Right lobe of liver (tissue), 4 donors: ENCODE results near the gene TRPC4AP.

Experiments
- POLR2A ChIP-seq: fragments of 450-650 bp; IDR thresholded peaks from one replicate; pipeline ENCODE4 v1.6.1; 2017; ENCODE audit warnings: antibody characterized with exemption, mild to moderate bottlenecking
- TF ChIP-seq, protein P1 (sequence below), 4 donors: fragments of 200-600 bp in 3 of 4; fragments of 450-650 bp in 1 of 4; IDR thresholded peaks; one replicate each; pipeline versions ENCODE4 v1.5.1 to v1.8.0; 2016 to 2022; ENCODE audit warnings: antibody characterized with exemption in 4 of 4, mild to moderate bottlenecking in 2 of 4
- donor health status: DM: no; HTN: no; CAD: no.
- donor health status: DM: no; HTN: no; CAD: no.
- donor health status: DM: no; HTN: yes; CAD: no.

DNA sequence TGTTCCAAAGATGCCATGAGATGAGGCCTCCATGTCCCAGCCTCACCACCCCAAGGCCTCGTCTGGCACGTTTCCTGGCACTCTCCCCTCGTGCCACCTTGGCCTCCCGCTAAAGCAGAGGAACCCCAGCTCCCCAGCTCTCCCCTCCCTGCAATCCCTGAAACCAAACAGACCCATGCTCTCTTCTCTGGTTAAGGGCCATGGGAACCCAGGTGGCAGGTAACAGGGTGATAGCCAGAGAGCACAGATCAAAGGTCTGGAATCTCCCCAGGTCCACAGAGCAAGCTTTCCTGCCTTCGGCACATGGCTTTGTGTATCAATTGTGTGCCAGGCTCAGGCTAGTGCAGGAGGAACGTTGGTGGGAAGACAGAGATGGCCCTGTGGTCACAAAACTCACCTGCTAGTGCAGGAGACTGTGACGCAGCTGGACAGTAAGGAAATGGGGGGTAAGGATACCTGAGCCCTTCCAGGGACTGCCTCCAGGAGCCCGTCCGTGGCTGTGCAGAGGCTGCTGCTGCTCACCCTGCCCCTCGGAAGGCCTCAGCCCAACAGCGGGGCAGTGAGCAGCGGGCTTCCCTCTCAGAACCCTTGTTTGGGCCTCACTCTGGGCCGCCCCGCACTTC lies 98.0 kb downstream of the TRPC4AP start:
- TF ChIP-seq, protein P1, sequence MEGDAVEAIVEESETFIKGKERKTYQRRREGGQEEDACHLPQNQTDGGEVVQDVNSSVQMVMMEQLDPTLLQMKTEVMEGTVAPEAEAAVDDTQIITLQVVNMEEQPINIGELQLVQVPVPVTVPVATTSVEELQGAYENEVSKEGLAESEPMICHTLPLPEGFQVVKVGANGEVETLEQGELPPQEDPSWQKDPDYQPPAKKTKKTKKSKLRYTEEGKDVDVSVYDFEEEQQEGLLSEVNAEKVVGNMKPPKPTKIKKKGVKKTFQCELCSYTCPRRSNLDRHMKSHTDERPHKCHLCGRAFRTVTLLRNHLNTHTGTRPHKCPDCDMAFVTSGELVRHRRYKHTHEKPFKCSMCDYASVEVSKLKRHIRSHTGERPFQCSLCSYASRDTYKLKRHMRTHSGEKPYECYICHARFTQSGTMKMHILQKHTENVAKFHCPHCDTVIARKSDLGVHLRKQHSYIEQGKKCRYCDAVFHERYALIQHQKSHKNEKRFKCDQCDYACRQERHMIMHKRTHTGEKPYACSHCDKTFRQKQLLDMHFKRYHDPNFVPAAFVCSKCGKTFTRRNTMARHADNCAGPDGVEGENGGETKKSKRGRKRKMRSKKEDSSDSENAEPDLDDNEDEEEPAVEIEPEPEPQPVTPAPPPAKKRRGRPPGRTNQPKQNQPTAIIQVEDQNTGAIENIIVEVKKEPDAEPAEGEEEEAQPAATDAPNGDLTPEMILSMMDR (IDR thresholded peaks at IDR 0.05) = no peak
- no peak for TF ChIP-seq POLR2A
